NCI-H1694 (cell line): ENCODE results near the gene SLC25A43.
"Not testable (repeated sequence)": the region's sequence is repeated elsewhere in the genome, so short reads cannot be mapped to it uniquely, and the experiment has no call there.

Experiments used
- DNase-seq: peaks from one replicate; lab custom pipeline; 2025; lab: John Stamatoyannopoulos, UW

SLC25A43 gene

GRCh38 chrX:119410027-119410819 lies 11.1 kb downstream of the SLC25A43 start:
- DNase-seq = no peak

GRCh38 chrX:119410854-119411253 lies 11.7 kb downstream of the SLC25A43 start:
- no peak for DNase-seq

GRCh38 chrX:119411959-119412358 lies 12.8 kb downstream of the SLC25A43 start:
- no peak for DNase-seq

- no peak for DNase-seq
These were observed 18.2 kb downstream of the SLC25A43 start for GRCh38 chrX:119417376-119417775.

GRCh38 chrX:119417842-119418241 lies 18.7 kb downstream of the SLC25A43 start:
- no peak for DNase-seq

GRCh38 chrX:119419146-119419545 lies 20.0 kb downstream of the SLC25A43 start:
- no peak for DNase-seq

- DNase-seq = no peak
These were observed 20.8 kb downstream of the SLC25A43 start for GRCh38 chrX:119419898-119420297.

GRCh38 chrX:119421016-119421705 lies 22.0 kb downstream of the SLC25A43 start:
- DNase-seq = no peak

- no peak for DNase-seq
These were observed 24.5 kb downstream of the SLC25A43 start for GRCh38 chrX:119423631-119424030.

GRCh38 chrX:119424999-119425398 lies 25.9 kb downstream of the SLC25A43 start:
- no peak for DNase-seq

GRCh38 chrX:119427024-119427794 lies 28.1 kb downstream of the SLC25A43 start:
- no peak for DNase-seq

- DNase-seq = no peak
These were observed 28.7 kb downstream of the SLC25A43 start for GRCh38 chrX:119427795-119428185.

- DNase-seq = no peak
These were observed 30.3 kb downstream of the SLC25A43 start for GRCh38 chrX:119429471-119429870.

GRCh38 chrX:119441295-119441694 lies 42.2 kb downstream of the SLC25A43 start:
- not testable (repeated sequence) for DNase-seq

GRCh38 chrX:119442286-119442685 lies 43.1 kb downstream of the SLC25A43 start:
- DNase-seq = no peak

GRCh38 chrX:119453202-119453601 lies 54.1 kb downstream of the SLC25A43 start:
- DNase-seq = no peak

- DNase-seq = no peak
These were observed 56.1 kb downstream of the SLC25A43 start for GRCh38 chrX:119455264-119455663.

GRCh38 chrX:119459181-119459580 lies 60.0 kb downstream of the SLC25A43 start:
- no peak for DNase-seq

GRCh38 chrX:119465555-119465954 lies 66.4 kb downstream of the SLC25A43 start:
- no peak for DNase-seq

GRCh38 chrX:119466970-119467369 lies 67.8 kb downstream of the SLC25A43 start:
- DNase-seq = no peak

GRCh38 chrX:119467433-119467832 lies 68.3 kb downstream of the SLC25A43 start:
- no peak for DNase-seq

GRCh38 chrX:119467842-119468550 lies 68.9 kb downstream of the SLC25A43 start, which contains the start of gene SLC25A5:
Gene SLC25A5 (plus strand): TSS chrX:119468444. CDS start chrX:119468516, 72 bp downstream.
- peak; percentile 54 for DNase-seq
